GM21423 (cell line): ENCODE data around the gene ACACA.

Source experiments
- ATAC-seq: cut with Tn5 transposase; IDR thresholded peaks from one replicate; pipeline ENCODE4 v1.9.1; 2021; ENCODE audit warnings: mild to moderate bottlenecking, moderate library complexity; ENCODE audit not compliant: unreplicated experiment

The ACACA gene

GRCh38 chr17:37294888-37295287 is 111.7 kb downstream of the ACACA start:
- no peak for ATAC-seq

- no peak for ATAC-seq
These were observed 112.9 kb downstream of the ACACA start for GRCh38 chr17:37293770-37294169.

- no peak for ATAC-seq
These were observed 114.1 kb downstream of the ACACA start for GRCh38 chr17:37292429-37293139.

DNA sequence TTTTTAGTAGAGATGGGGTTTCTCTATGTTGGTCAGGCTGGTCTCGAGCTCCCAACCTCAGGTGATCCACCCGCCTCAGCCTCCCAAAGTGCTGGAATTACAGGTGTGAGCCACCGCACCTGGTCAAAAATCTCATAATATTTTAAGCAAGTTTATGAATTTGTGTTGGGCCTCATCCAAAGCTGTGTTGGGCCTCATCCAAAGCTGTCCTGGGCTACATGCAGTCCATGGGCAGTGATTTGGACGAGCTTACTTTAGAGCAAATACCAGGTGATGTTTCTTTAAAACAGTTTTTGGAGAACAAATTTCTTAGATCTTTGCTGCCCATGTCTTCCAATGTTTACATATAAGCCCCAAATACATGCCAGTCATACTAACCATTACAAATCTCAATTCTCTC is 115.3 kb downstream of the ACACA start:
- ATAC-seq, result no peak

DNA sequence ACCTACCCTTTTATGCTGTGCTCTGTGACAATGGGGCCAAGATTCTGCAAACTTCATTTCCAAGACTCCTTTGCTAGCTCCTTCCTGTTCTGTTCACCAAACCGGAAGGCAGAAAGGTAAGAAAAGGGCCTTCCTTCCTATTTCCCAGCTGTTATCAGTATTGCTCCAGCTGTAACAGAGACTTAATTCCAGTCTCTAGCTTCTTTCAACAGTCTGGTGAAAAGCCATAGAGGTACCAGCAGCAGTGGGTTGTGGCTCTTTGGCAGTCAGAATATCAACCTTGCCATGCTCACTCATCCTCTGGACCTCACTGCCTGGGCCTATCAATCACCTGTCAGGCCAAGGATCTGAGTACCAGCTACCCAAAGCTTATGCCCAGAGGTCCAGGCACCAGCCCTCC is 120.2 kb downstream of the ACACA start:
- no peak for ATAC-seq

- ATAC-seq, result no peak
These were observed 122.4 kb downstream of the ACACA start for GRCh38 chr17:37284191-37284590.

- ATAC-seq, result no peak
These were observed 123.1 kb downstream of the ACACA start for GRCh38 chr17:37283414-37283961.

DNA sequence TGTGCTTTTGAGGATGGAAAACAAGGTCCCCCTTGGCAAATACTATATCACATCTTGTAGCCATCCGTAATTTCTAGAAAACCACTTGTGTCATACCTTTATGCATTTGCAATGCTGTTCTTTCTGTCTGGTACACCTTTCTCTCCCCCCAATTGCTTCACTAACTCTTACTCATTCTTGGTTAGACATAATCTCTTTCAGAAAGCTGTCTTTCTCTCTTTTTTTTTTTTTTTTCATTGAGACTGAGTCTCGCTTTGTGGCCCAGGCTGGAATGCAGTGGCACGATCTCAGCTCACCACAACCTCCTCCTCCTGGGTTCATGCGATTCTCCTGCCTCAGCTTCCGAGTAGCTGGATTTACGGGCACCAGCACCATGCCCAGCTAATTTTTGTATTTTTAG is 125.8 kb downstream of the ACACA start:
- ATAC-seq, result no peak

- ATAC-seq, result no peak
These were observed 128.3 kb downstream of the ACACA start for GRCh38 chr17:37278247-37278894.

DNA sequence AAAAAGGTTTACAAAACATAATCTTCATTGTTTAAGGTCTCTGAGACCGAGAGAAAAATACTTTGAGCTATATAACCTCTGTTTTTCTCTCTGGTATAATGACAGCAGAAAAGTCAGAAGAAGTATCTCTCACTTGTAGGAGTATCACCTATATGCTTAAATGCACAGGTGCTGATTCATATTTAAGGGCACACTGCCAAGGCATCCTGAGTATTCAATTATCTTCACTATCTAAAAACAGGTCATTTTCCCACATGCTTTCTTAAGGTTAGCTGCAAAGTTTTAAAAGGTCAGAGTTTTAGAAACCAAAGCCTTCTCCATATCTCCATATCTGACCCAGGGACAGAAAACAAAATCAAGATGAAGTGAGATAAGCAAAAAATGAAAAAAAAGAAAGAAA is 130.2 kb downstream of the ACACA start:
- ATAC-seq, result no peak

DNA sequence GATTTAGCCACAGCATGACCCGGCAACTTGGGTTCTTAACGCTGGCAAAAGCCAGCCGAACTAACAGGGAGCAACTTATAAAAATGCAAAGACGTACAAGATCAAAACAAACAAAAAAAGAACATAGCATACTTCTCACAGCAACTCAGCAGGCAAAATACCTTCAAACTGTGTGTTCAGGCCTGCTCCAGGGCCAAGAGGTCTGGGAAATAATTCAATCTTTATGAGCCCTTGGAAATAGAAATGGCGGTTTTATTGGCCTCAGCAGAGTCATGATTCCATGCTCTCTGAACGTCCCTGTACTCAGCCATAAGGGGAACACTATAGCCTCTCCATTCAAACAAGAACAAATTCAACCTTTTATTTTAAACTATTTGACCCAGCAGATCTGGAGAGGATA is 132.2 kb downstream of the ACACA start:
- no peak for ATAC-seq

DNA sequence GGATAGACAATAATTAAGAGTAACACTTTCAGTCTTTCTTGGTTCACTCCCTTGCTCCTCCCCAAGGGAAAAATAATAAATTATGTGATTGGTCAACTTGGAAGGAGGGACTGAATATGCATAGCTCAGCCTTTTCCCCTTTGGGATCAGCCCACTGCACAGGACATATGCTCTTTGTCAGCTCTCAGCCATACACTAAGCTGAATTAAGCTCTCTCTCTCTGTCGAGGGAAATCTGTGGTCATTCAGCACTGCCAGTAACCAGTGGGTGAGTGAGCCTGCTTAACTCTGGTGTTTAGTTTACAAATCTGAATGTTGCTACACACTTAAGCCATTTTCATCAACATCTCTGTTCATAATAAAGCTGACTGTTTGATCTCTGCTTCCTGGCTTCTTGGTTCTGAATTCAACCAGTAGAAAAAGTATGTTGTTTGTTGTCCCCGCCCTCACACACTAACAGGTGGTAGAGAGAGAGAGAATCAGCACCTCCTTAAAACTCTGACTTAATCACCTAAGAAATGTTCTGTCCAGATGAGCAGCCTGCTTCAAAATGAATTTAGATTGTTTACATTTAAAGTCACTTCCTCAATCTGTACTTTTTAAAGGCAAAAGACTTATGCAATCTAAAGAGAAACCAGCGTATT is 133.1 kb downstream of the ACACA start:
- no peak for ATAC-seq

DNA sequence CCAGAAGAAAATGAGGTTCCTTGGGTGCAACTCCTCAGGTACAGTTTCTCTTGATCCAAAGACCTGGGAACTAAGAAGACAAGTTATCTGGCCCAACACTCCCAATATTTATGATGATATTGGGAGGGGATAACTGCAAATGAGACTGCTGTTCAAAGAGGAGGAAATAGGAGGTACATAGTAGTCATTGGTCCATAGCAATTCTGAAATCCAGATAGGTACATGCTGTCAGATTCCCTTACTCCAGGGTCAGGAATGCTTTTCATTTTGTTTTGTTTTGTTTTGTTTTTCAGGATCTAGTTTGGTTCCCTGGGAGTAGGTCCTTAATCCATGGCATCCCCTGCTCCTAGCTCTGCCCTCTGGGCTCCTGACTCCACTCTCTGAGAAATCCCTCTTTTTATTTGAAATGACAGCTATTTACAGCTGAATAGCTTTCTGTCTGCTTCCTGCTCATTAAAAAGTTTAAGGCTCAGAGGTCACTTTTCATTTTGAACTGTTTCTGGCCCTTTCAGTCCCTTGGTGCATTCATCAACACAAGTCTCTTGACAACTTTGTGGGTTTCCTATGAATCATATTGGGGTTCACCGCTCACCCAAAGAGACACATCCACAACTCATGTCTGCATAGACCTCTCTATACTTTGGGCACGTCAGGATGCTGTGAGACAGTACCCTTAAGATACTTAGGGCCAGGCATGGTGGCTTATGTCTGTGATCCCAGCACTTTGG is 141.0 kb downstream of the ACACA start:
- no peak for ATAC-seq

- no peak for ATAC-seq
These were observed 145.3 kb downstream of the ACACA start for GRCh38 chr17:37261286-37261685.

- no peak for ATAC-seq
These were observed 147.5 kb downstream of the ACACA start for GRCh38 chr17:37259030-37259735.

- ATAC-seq, result no peak
These were observed 150.0 kb downstream of the ACACA start for GRCh38 chr17:37256627-37257026.

GRCh38 chr17:37255432-37255831 is 151.2 kb downstream of the ACACA start:
- no peak for ATAC-seq

GRCh38 chr17:37247825-37248224 is 158.8 kb downstream of the ACACA start:
- ATAC-seq, result no peak

DNA sequence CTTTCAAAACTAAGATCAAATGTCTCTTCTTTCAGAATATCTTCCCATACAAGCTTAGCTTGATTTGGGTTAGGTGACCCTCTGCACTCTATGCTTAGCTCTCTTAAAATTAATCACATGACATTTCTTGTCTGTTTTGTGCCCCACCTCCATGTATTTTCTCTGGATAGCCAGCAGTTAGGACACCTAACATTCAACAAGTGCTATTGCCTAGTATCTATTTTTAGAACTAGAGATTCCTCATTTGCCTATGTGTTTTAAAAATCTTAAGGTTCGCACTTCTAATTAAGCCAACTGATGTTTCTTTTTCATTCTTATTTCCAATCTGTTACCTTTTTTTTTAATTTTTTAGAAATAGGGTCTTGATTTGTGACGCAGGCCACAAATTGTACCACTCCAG is 160.6 kb downstream of the ACACA start:
- ATAC-seq, result no peak

- no peak for ATAC-seq
These were observed 166.3 kb downstream of the ACACA start for GRCh38 chr17:37240381-37240780.
